A549 (cell line): Measurements from ENCODE around the gene GALNT14.

Experiments
- CTCF ChIP-seq: fragments of >200 bp; sonication (Bioruptor Twin); formaldehyde crosslinking; IDR thresholded peaks from 3 replicates; pipeline ENCODE4 v1.5.1; 2016
- FOSL2 ChIP-seq, 2 experiments: fragments of 450-650 bp in 1 of 2; fragments of >200 bp in 1 of 2; sonication (Bioruptor Twin) in 1 of 2; formaldehyde crosslinking; IDR thresholded peaks; 2 replicates each; pipeline versions ENCODE4 v1.5.0 to v1.6.1; 2016 to 2020; ENCODE audit warnings: mild to moderate bottlenecking in 1 of 2, moderate library complexity in 1 of 2
- MYC ChIP-seq: IDR thresholded peaks from 2 replicates; pipeline ENCODE4 v1.6.1; 2012; ENCODE audit warnings: mild to moderate bottlenecking, inconsistent platforms, low read length, improper control_type of control experiment, borderline replicate concordance
- POLR2A ChIP-seq: IDR thresholded peaks from 2 replicates; pipeline ENCODE4 v1.6.1; 2012; ENCODE audit warnings: mild to moderate bottlenecking, low read length
- POLR2AphosphoS2 ChIP-seq: conservative IDR thresholded peaks from 2 replicates; pipeline ENCODE4 v1.6.1; 2012; ENCODE audit warnings: low read length, improper control_type of control experiment, inconsistent platforms

- no peak for TF ChIP-seq CTCF
- TF ChIP-seq POLR2AphosphoS2: no peak
- no peak for TF ChIP-seq POLR2A
- no peak for TF ChIP-seq FOSL2 (IDR thresholded peaks at IDR 0.05)
- TF ChIP-seq FOSL2 (CRISPR knock-in tag; IDR thresholded peaks at IDR 0.05): no peak
- no peak for TF ChIP-seq MYC
Observed at GRCh38 chr2:30865243-30865642, 273.0 kb downstream of the GALNT14 start.
